Endothelial cell of umbilical vein (primary cell): ENCODE measurements around the gene TMEM273. TPM values are rescaled to one million over a fixed set of nuclear protein-coding genes. Genes with fewer than 3 reads are reported as not detected.

Experiments
- BruUV-seq: library from RNA; stranded (reverse); fragments of 400-500 nt; replicated peaks from 2 replicates; lab custom pipeline; 2021; lab: Mats Ljungman, UMichigan
- CTCF ChIA-PET: fragments of 300-600, 350-600 bp; sonication (Branson Sonifier 250); formaldehyde crosslinking; loops from one replicate; lab custom pipeline; 2021; ENCODE audit warnings: antibody characterized with exemption, inconsistent platforms; lab: Charles Lee
- POLR2A ChIA-PET: fragments of 300-600, 350-600 bp; sonication (Branson Sonifier 250); formaldehyde crosslinking; loops from one replicate; lab custom pipeline; 2021; ENCODE audit warnings: antibody characterized with exemption, inconsistent platforms; lab: Charles Lee
- DNase-seq: peaks from one replicate; pipeline ENCODE4 v3.0.0-alpha.2; 2011; ENCODE audit warnings: low read depth, low spot score
- FAIRE-seq: peaks from 2 replicates; lab custom pipeline; 2011; peaks lifted over from hg19 to GRCh38; lab: Jason Lieb, UNC
- H2AFZ ChIP-seq: 2 replicates; pipeline ENCODE4 v1.6.0; 2012; ENCODE audit warnings: low read depth, low read length, control low read depth, inconsistent platforms
- H3K27ac ChIP-seq: 2 replicates; pipeline ENCODE4 v1.5.1; 2011; ENCODE audit warnings: low read depth, mild to moderate bottlenecking, control low read depth, low read length, moderate library complexity; ENCODE audit not compliant: insufficient read depth
- H3K27me3 ChIP-seq, 2 experiments: 2 replicates each; pipeline versions ENCODE4 v1.6.0 to v1.6.1; 2011; ENCODE audit warnings: low read length in 2 of 2, mixed read lengths in 1 of 2; ENCODE audit not compliant: control insufficient read depth in 2 of 2, insufficient read depth in 2 of 2
- H3K36me3 ChIP-seq, 2 experiments: 2 replicates in 1 of 2; 3 replicates in 1 of 2; pipeline ENCODE4 v1.5.1; 2011; ENCODE audit warnings: low read length in 2 of 2, mild to moderate bottlenecking in 1 of 2, moderate library complexity in 1 of 2; ENCODE audit not compliant: control insufficient read depth in 2 of 2, insufficient read depth in 2 of 2; ENCODE audit errors: extremely low read depth in 1 of 2
- H3K4me1 ChIP-seq: 3 replicates; pipeline ENCODE4 v1.5.1; 2011; ENCODE audit warnings: mild to moderate bottlenecking, low read length; ENCODE audit not compliant: control insufficient read depth, insufficient read depth; ENCODE audit errors: extremely low read depth
- H3K4me2 ChIP-seq: 2 replicates; pipeline ENCODE4 v1.6.1; 2011; ENCODE audit warnings: low read length, control low read depth, mixed read lengths; ENCODE audit not compliant: insufficient read depth
- H3K4me3 ChIP-seq, 3 experiments: fragments of 200-600 bp in 1 of 3; sonication (generic), shearing (Covaris generic) in 1 of 3; replicated peaks in 1 of 3; 2 replicates each; pipeline ENCODE4 v1.5.1; 2011 to 2016; ENCODE audit warnings: control low read depth in 3 of 3, low read length in 3 of 3, mild to moderate bottlenecking in 2 of 3, inconsistent platforms in 1 of 3, low read depth in 1 of 3, moderate library complexity in 1 of 3; ENCODE audit not compliant: insufficient read depth in 1 of 3
- H3K79me2 ChIP-seq: 2 replicates; pipeline ENCODE4 v1.6.0; 2012; ENCODE audit warnings: low read length, inconsistent platforms; ENCODE audit not compliant: control insufficient read depth, insufficient read depth
- H3K9ac ChIP-seq: replicated peaks from 2 replicates; pipeline ENCODE3; 2011; ENCODE audit warnings: low read length, control low read depth; ENCODE audit not compliant: insufficient read depth; ENCODE audit errors: extremely low read depth
- H3K9me1 ChIP-seq: replicated peaks from 3 replicates; pipeline ENCODE4 v1.6.0; 2011; ENCODE audit warnings: mild to moderate bottlenecking, low read length; ENCODE audit not compliant: control insufficient read depth, insufficient read depth; ENCODE audit errors: extremely low read depth
- H3K9me3 ChIP-seq: replicated peaks from 2 replicates; pipeline ENCODE4 v1.5.1; 2012; ENCODE audit warnings: low read length, inconsistent platforms; ENCODE audit not compliant: control insufficient read depth, insufficient read depth
- H4K20me1 ChIP-seq: replicated peaks from 2 replicates; pipeline ENCODE3; 2011; ENCODE audit warnings: mild to moderate bottlenecking, low read length; ENCODE audit not compliant: control insufficient read depth, insufficient read depth; ENCODE audit errors: extremely low read depth
- EZH2 ChIP-seq: IDR thresholded peaks from 2 replicates; pipeline ENCODE4 v1.6.1; 2012; ENCODE audit warnings: borderline replicate concordance, low read depth, mild to moderate bottlenecking, moderate library complexity, low read length, inconsistent platforms; ENCODE audit not compliant: severe bottlenecking
- FOS ChIP-seq: IDR thresholded peaks from 2 replicates; pipeline ENCODE4 v1.6.1; 2011; ENCODE audit warnings: mild to moderate bottlenecking, low read length, moderate library complexity, borderline replicate concordance; ENCODE audit not compliant: insufficient read depth
- GATA2 ChIP-seq: IDR thresholded peaks from 2 replicates; pipeline ENCODE4 v1.7.0; 2011; ENCODE audit warnings: low read depth, mild to moderate bottlenecking, moderate library complexity, mixed read lengths, low read length; ENCODE audit not compliant: insufficient read length, insufficient read depth
- JUN ChIP-seq: IDR thresholded peaks from 2 replicates; pipeline ENCODE4 v1.6.1; 2011; ENCODE audit warnings: borderline replicate concordance, low read depth; ENCODE audit not compliant: insufficient read length, insufficient read depth
- MYC ChIP-seq: IDR thresholded peaks from one replicate; pipeline ENCODE4 v1.6.1; 2011; ENCODE audit warnings: mild to moderate bottlenecking, low read depth, low read length
- POLR2A ChIP-seq: IDR thresholded peaks from 2 replicates; pipeline ENCODE4 v1.6.1; 2012; ENCODE audit warnings: low read depth, mild to moderate bottlenecking, control low read depth, low read length
- POLR2AphosphoS5 ChIP-seq: IDR thresholded peaks from 2 replicates; pipeline ENCODE4 v1.6.1; 2012; ENCODE audit warnings: low read depth, mild to moderate bottlenecking, control low read depth, low read length, moderate library complexity; ENCODE audit not compliant: insufficient read depth
- dilution Hi-C: fragments of 300-500 bp; cut with MboI; formaldehyde crosslinking; loops from one replicate; pipeline ENCODE4 v1.15.0; 2019; ENCODE audit warnings: low sequenced_read_pairs; ENCODE audit not compliant: extremely low pct_ligation_motif_present
- intact Hi-C: fragments of 100-400 bp; cut with micrococcal nuclease; formaldehyde crosslinking; loops from one replicate; pipeline ENCODE4 v1.10.0; 2022
- polyA plus RNA-seq, 4 experiments: library from polyadenylated mRNA; depleted of rRNA in 3 of 4; stranded (reverse) in 3 of 4; unstranded in 1 of 4; fragments of >200 nt; gene quantifications; 2 replicates each; pipeline versions ENCODE4 v1.2.1 to v1.2.3, GENCODE V29; 2011 to 2012; ENCODE audit warnings: missing spikeins in 1 of 4
- total RNA-seq: library from RNA; stranded (reverse); gene quantifications from 2 replicates; pipeline ENCODE4 v1.2.3, GENCODE V29; 2021
- TF ChIP-seq, protein P1 (sequence below): IDR thresholded peaks from 2 replicates; pipeline ENCODE4 v1.6.1; 2011; ENCODE audit not compliant: insufficient read depth, insufficient read length
- TF ChIP-seq, protein P2 (sequence below), 2 donors: IDR thresholded peaks; 1 replicate in 1 of 2; 2 replicates in 1 of 2; pipeline ENCODE4 v1.5.1; 2011; ENCODE audit warnings: low read length in 2 of 2, mild to moderate bottlenecking in 2 of 2, moderate library complexity in 2 of 2, control low read depth in 1 of 2, inconsistent platforms in 1 of 2, low read depth in 1 of 2; ENCODE audit not compliant: insufficient read depth in 1 of 2; ENCODE audit errors: extremely low read depth in 1 of 2

The TMEM273 gene
- total and polyA plus RNA-seq, 2 donors (not counting 3 experiments of a cell fraction or from before 2014, with no cell fraction given) = 1.9 to 3.7 TPM

DNA sequence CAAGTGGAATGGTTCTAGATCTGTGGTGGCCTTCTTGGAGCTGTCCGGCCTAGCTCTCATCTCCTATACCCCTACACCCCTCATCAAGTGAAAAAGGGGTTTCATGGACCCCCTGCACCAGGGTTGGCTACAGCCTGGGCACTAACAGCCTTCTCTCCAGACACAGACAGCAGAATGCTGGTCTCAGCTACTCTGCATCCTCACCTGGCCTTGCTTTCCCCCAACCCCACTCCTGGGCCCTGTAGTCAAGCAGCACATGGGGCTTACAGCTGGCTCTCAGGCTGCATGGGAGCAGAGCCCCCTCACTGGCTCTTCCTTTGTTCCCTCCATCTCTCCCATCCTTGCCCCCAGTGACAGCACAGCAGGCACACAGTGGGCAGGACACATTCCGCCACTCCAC lies 20.8 kb upstream of the TMEM273 start:
- Histone ChIP-seq H3K4me3 (no peak overlapping the region), H3K9me3 (no peaks in the 10 kb centered on the region), H3K27me3 (peaks cover 9 to 15% of the 10 kb centered on the region in 2 experiments), H3K9ac (no peak overlapping the region), H3K9me1 (no peaks in the 10 kb centered on the region), H3K4me1 (no peaks in the 10 kb centered on the region), H2AFZ (no peak overlapping the region), H3K27ac (no peak overlapping the region), H3K36me3 (no peaks in the 10 kb centered on the region), H4K20me1 (no peaks in the 10 kb centered on the region), H3K4me2 (no peak overlapping the region), H3K79me2 (no peaks in the 10 kb centered on the region)
- FAIRE-seq (no peak), DNase-seq (no peak)
- POLR2A ChIA-PET = no interaction called here
- CTCF ChIA-PET = interaction anchor here (1.2 kb wide), 1 partner anchor 8 kb away, joined by 3 read pairs; no protein-coding TSS in a partner anchor
- dilution Hi-C loops (no loop called here), intact Hi-C loops (no loop called here)
- BruUV-seq = no TSS peak
- no peak for TF ChIP-seq FOS
- no peak for TF ChIP-seq POLR2AphosphoS5
- no peak for TF ChIP-seq MYC
- TF ChIP-seq GATA2 = no peak
- no peak for TF ChIP-seq POLR2A
- TF ChIP-seq EZH2 = no peak
- TF ChIP-seq, protein P1, sequence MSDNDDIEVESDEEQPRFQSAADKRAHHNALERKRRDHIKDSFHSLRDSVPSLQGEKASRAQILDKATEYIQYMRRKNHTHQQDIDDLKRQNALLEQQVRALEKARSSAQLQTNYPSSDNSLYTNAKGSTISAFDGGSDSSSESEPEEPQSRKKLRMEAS = no peak
- TF ChIP-seq, protein P2, sequence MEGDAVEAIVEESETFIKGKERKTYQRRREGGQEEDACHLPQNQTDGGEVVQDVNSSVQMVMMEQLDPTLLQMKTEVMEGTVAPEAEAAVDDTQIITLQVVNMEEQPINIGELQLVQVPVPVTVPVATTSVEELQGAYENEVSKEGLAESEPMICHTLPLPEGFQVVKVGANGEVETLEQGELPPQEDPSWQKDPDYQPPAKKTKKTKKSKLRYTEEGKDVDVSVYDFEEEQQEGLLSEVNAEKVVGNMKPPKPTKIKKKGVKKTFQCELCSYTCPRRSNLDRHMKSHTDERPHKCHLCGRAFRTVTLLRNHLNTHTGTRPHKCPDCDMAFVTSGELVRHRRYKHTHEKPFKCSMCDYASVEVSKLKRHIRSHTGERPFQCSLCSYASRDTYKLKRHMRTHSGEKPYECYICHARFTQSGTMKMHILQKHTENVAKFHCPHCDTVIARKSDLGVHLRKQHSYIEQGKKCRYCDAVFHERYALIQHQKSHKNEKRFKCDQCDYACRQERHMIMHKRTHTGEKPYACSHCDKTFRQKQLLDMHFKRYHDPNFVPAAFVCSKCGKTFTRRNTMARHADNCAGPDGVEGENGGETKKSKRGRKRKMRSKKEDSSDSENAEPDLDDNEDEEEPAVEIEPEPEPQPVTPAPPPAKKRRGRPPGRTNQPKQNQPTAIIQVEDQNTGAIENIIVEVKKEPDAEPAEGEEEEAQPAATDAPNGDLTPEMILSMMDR (IDR thresholded peaks at IDR 0.05; ENCODE audit: extremely low read depth in 1 of 2, insufficient read depth in 1 of 2, low read depth in 1 of 2, low read length in 2 of 2) = no peak
- no peak for TF ChIP-seq JUN
